LNCaP clone FGC (cell line): ENCODE measurements around the gene SCMH1.

ENCODE experiments used
- DNase-seq: peaks from one replicate; pipeline ENCODE4 v3.0.0-alpha.2; 2011; ENCODE audit warnings: low read depth
- H3K4me3 ChIP-seq: 2 replicates; pipeline ENCODE4 v1.5.1; 2011; ENCODE audit warnings: mild to moderate bottlenecking, low read depth, low read length, control low read depth
- CTCF ChIP-seq: IDR thresholded peaks from 2 replicates; pipeline ENCODE4 v1.5.1; 2012; ENCODE audit warnings: mild to moderate bottlenecking; ENCODE audit not compliant: control insufficient read depth, insufficient read depth; ENCODE audit errors: extremely low read depth

Gene SCMH1

GRCh38 chr1:40988280-40988679, 253.8 kb downstream of the SCMH1 start:
- no peak for DNase-seq
- no peak overlapping the region for H3K4me3 ChIP-seq
- no peak for TF ChIP-seq CTCF

DNA sequence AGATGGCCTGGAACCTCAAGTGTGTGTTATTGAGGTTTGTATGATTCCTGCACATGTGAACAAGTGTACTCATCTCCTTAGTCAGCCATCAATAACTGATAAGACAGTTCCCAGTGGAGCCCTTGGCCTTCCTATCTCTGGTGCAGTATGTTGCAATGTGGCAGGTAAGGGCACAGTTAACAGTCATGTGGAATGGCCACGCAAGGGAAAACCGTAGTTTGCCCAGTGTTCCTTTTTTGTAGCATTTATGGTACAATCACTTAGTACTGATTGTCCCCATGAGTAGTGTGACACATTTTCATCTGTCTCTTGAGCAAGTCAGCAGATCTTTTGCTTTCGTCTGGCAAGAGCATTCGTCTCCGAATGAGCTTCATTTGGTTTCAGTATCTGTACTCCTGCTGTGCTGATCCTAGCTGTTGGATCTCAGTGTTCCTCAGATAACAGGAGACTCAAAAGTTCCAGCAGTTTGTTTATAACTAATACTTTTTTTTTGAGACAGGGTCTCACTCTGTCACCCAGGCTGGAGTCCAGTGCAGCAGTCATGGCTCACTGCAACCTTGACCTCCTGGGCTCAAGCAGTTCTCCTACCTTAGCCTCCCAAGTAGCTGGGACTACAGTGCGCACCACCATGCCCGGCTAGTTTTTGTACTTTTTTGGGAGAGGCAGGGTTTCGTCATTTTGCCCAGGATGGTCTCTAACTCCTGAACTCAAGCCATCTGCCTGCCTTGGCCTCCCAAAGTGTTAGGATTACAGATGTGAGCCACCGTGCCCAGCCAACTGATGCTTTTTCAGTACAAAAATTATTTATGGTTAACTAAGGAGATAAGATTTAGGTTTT, 254.4 kb downstream of the SCMH1 start:
- H3K4me3 ChIP-seq: no peak overlapping the region
- no peak for TF ChIP-seq CTCF

GRCh38 chr1:40986956-40987355, 255.2 kb downstream of the SCMH1 start:
- no peak overlapping the region for H3K4me3 ChIP-seq
- DNase-seq: no peak
- no peak for TF ChIP-seq CTCF

More for the DNA sequence above, 254.4 kb downstream of the SCMH1 start:
- no peak for DNase-seq

GRCh38 chr1:40986328-40986783, 255.8 kb downstream of the SCMH1 start:
- no peak overlapping the region for H3K4me3 ChIP-seq
- no peak for TF ChIP-seq CTCF
- DNase-seq: no peak

DNA sequence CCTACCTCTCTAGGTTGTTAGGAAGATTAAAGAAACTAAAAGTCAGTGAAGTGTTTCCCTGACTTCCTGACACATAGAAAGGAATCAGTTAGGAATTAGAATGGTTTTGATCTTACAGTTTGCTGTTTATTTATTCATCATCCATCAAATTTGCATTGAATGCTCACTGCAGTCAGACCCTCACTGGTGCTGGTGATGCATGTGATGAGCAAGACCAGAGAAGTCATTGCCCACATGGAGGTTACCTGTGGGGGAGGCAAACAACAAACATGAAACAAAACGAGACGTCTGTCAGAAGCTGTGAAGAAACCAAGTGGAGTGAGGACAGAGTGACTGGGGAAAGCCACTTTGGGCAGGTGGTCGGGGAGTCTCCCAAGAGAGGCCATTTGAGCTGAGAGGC, 256.2 kb downstream of the SCMH1 start:
- DNase-seq: no peak
- no peak for TF ChIP-seq CTCF
- no peak overlapping the region for H3K4me3 ChIP-seq

DNA sequence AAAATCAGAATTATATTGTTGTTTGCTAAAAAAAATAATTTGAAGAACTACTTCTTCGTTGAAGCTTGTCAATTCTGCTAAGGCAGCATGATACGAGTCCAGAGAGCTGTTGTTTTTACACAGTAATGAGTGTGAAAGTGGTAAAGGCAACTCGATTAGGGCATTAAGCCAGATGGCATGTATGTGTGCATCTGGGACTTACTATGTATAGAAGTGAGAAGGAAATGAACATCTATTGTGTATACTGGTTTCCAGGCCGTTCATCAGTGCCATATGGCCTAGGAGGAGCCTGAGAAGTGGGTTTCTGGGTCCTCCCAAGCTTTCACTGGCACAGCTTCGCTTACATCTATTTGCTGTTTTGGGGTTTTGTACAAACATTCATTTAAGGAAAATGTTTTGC, 256.9 kb downstream of the SCMH1 start:
- no peak for TF ChIP-seq CTCF
- DNase-seq: no peak
- H3K4me3 ChIP-seq: no peak overlapping the region

- TF ChIP-seq CTCF: no peak
- DNase-seq: no peak
- no peak overlapping the region for H3K4me3 ChIP-seq
These were observed 257.6 kb downstream of the SCMH1 start for GRCh38 chr1:40984531-40984930.
